GM18502 (cell line): Measurements from ENCODE around the gene TSR3.

Source experiments
- ATAC-seq: cut with Tn5 transposase; IDR thresholded peaks from one replicate; pipeline ENCODE4 v1.9.1; 2021; ENCODE audit warnings: mild to moderate bottlenecking; ENCODE audit not compliant: unreplicated experiment, poor library complexity

The TSR3 gene

DNA sequence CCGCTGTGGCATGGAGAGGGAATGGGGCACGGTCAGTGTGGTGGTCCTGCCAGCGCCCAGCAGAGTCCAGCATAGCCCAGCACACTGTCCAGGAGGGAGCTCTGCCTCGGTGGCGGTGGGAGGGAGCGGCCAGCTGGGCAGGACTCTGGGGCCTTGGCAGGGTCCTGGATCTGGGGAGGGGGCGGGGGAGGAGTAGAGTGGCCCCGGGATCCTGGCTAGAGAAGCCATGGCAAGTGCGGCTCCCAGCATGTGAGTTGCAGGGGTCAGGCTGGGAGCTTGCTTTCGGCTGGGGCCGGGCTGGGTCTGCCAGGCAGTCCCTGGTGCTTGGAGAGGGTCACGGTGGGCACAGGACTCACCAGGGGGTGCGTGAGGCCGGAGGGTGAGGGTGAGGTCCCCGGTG is 3.9 kb upstream of the TSR3 start:
- ATAC-seq = no peak

DNA sequence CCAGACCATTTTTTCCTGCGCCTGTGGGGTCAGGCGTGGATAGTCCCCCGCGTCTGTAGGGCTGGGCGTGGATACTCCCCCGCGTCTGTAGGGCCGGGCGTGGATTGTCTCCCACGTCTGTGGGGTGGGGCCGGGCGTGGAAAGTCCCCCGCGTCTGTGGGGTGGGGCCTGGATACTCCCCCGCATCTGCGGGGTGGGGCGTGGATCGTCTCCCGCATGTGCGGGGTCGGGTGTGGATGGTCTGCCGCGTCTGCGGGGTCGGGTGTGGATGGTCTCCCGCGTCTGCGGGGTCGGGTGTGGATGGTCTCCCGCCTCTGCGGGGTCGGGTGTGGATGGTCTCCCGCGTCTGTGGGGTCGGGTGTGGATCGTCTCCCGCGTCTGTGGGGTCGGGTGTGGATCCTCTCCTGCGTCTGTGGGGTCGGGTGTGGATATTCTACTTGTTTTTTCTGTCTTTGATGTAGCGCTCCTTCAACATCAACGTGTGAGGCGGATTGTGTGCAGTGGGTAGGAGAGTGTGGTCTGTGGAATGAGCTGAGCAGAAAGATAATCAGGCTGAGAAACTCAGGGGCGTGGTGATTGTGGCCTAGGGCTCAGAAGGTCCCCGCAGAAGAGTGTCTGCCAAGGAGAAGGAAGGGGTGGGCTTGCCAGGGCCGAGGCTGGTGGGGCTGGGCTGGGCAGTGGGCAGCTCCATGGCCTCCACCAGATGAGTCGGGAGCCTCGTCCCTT is 3.3 kb upstream of the TSR3 start:
- no peak for ATAC-seq

DNA sequence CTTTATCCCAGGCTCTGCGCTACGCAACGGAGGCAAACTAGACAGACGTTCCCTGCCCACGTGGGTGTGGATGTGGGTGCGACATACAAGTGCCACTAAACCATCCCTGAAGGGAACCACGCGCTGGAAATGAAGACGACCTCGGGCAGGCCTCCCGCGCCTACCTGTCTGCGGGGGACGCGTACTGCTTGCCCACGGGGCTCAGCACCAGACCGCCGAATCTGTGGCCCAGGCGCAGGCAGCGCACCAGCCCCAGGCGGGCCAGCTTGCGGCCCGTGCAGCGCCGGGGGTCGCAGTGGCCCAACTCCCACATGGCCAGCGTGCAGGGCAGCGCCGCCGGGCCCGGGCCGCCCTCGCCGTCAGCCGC is 480 bp downstream of the TSR3 start:
- peak; percentile 24 for ATAC-seq

- no peak for ATAC-seq
Observed at GRCh38 chr16:1350691-1351090, 987 bp downstream of the TSR3 start.

- no peak for ATAC-seq
Observed at GRCh38 chr16:1349951-1350350, 1.7 kb downstream of the TSR3 start.

DNA sequence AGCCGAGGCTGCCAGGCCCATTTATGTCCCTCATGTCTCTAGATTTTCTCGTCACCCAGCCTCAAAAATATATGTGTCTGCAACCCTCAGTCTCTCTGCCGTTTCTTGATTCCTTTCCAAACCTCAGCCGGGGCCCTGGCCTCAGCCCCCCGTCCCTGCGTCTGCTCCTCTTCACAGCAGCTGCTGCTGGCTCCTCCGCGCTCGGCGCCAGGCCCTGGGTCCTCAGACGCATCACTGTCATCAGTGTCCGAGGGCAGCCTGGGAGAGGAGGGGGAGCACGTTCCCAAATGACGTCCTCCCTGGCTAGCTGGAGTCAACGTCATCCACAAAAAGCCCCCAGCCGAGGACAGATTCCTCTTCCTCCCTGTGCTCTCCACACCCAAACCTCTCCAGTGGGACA is 2.3 kb downstream of the TSR3 start:
- ATAC-seq = no peak

DNA sequence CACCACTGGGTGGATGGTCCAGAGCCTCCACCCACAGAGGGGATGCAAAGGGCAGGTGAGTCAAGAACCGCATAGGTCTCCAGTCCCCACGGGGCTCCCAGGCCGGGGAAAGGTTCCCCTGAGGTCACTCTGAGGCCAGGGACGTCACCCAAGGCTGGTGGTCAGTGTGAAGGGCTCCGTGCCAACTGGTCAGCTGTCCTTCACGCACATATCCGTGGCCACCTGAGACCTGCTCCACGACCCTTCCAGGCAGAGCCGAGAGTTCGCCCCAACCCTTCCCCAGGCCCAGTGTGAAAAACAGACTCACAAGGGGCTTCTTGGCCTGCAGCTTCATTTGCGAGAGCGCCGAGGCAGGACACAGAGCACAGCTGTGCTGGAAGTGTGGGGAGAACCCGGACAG is 2.8 kb downstream of the TSR3 start:
- ATAC-seq = no peak

- ATAC-seq = no peak
Observed at GRCh38 chr16:1348441-1348840, 3.2 kb downstream of the TSR3 start.

DNA sequence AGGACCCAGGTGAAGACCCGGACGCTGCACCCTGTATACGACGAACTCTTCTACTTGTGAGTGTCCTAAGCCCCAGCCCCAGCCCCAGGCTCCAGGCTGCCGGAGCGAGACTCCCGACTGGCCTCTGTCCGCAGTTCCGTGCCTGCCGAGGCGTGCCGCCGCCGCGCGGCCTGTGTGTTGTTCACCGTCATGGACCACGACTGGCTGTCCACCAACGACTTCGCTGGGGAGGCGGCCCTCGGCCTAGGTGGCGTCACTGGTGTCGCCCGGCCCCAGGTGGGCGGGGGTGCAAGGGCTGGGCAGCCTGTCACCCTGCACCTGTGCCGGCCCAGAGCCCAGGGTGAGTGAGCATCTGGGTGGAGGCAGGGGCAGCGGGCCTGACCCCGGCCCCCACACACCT is 3.7 kb downstream of the TSR3 start:
- no peak for ATAC-seq

- ATAC-seq = no peak
Observed at GRCh38 chr16:1347286-1347855, 4.3 kb downstream of the TSR3 start.

GRCh38 chr16:1346422-1347285 is 5.0 kb downstream of the TSR3 start:
- no peak for ATAC-seq

- no peak for ATAC-seq
Observed at GRCh38 chr16:1345651-1346421, 5.8 kb downstream of the TSR3 start.

GRCh38 chr16:1345087-1345486 is 6.6 kb downstream of the TSR3 start:
- ATAC-seq = no peak

DNA sequence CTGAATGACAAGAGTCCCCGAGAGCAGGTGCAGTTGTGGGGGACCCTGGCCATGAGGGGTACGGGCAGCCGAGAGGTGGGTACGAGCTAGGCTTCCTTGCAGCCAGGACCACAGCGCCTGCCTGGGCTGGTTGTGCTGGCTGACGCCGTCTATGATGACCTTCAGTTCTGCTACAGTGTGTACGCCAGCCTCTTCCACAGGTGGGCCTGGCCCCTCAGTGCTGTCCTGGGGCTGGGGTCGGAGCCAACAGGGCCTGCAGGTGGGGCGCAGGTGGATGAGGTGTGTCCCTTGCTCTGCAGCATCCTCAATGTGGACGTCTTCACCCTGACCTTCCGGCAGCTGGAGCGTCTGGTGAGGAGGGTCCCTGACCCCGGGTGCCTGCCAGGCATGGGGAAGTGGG is 7.2 kb downstream of the TSR3 start:
- ATAC-seq = no peak

DNA sequence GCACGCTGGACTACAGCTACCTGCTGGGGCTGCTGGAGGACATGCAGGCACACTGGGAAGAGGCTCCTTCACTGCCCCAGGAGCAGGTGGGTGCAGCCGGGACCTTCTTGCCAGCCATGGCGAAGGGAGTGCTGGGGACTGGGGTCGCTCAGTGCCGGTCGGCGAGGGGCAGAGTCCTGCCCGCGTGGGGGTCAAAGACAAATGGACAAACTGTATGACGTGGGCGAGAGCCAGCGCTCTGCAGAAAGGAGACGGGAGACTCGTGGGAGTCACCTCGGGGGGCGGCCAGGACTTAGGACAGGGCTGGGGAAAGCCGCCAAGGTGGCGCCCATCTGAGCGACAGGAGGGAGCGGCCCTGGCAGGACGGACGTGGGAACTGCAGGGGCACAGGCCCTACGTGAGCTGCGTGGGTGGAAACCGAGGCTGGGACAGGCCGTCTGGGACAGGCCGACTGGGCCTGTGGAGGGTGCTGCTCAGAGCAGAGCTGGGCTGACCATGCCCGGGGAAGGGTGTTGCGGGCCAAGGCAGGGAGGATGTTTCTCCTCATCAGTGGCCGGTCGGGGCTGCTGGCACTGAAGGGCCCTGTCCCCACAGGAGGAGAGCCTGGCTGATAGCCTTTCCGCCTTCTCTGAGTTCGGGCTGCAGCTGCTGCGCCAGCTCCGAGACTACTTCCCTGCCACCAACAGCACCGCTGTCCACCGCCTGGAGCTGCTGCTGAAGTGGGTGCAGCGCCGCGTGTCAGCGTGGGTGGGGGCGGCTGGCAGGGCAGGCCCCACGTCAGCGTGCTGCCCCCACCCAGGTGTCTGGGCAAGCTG is 8.0 kb downstream of the TSR3 start:
- no peak for ATAC-seq

GRCh38 chr16:1342526-1343427 is 8.9 kb downstream of the TSR3 start:
- ATAC-seq = peak; percentile 87

DNA sequence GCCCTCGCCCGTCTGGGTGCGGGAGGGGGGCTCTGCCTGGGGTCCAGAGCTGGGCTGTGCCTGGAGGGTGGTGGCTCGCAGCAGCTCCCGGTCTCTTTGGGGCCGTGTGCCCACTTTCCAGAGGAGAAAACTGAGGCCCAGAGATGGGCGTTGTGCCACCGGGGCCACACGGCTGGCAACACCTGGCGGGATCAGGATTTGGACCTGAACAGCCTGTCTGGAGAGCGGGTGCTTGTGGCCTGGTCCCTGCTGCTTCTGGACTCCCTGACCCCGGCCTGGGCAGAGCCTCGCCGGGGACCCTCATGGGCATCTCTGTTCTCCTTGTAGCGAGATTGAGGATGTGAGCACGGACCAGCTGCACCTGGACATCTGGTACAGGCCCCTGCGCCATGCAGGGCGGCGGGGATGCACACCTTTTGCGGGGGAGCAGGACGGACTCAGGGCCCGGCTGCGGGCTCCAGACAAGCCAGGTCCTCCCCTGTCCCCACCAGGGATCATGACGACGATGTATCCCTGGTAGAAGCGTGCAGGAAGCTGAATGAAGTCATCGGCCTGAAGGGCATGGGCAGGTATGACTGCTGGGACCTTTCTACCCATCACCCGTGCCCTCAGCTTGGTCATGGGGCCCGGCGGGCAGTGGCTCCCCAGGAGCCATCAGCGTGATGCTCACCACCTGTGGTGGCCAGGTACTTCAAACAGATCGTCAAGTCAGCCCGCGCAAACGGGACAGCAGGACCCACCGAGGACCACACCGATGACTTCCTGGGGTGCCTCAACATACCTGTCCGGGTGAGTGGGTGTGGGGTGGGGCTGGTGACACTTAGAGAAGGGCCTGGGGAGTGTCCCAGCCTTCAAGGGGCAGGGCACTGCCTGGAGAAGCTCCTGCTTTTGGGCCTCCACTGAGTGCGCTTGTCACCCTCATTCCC is 9.9 kb downstream of the TSR3 start:
- no peak for ATAC-seq
